NCI-H146 treated with DMSO at 0.1 percent for 48 hours (cell line): ENCODE data around the gene CYSTM1.
A peak's percentile ranks its signal among the peaks of the same experiment; 100 is the strongest.

Experiments
- DNase-seq: peaks from one replicate; lab custom pipeline; 2025; ENCODE audit not compliant: unreplicated experiment; lab: John Stamatoyannopoulos, UW

The CYSTM1 gene

GRCh38 chr5:140174465-140175366, at the start of gene CYSTM1:
Gene CYSTM1 (plus strand): TSS chr5:140175188. CDS start chr5:140194466, 19,278 bp downstream.
- DNase-seq = peak; percentile 75

GRCh38 chr5:140125637-140126036, 49.4 kb upstream of the CYSTM1 start, which contains the start of gene IGIP:
Gene IGIP (plus strand): TSS chr5:140125937. CDS start chr5:140128477, 2,540 bp downstream.
- no peak for DNase-seq

DNA sequence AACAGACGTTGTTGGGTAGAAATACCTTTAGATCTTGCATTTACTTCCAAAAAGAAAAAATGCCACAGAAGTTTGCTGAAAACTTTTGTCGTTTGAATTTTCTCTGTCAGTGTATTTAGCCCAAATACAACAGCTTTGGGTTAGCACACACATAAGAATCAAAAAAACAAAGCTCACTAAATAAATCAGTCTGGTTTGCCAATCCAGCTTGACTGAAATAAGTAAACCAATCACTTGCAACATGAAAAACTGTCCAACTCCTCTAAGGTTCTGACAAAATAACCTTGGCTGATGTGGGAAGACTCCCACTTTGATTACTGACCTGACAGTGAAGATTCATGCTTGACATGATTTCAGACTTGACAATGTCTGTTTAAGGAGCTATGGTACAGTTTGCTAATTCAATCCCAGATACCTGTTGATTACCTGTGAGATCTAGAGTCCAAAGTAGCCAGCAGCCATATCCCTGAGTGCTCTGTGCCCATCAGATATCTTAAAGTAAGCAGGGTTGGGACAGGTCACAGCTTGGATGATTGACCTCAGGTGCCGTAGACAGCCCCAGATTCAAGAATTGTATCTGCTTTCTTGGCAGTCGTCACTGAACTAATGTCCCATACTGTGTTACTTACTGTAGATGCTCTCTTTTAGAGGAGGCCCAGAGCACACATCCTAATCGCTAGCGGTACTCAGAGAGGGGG, 48.5 kb upstream of the CYSTM1 start:
- DNase-seq = no peak

GRCh38 chr5:140128376-140128775, 46.6 kb upstream of the CYSTM1 start:
- no peak for DNase-seq

DNA sequence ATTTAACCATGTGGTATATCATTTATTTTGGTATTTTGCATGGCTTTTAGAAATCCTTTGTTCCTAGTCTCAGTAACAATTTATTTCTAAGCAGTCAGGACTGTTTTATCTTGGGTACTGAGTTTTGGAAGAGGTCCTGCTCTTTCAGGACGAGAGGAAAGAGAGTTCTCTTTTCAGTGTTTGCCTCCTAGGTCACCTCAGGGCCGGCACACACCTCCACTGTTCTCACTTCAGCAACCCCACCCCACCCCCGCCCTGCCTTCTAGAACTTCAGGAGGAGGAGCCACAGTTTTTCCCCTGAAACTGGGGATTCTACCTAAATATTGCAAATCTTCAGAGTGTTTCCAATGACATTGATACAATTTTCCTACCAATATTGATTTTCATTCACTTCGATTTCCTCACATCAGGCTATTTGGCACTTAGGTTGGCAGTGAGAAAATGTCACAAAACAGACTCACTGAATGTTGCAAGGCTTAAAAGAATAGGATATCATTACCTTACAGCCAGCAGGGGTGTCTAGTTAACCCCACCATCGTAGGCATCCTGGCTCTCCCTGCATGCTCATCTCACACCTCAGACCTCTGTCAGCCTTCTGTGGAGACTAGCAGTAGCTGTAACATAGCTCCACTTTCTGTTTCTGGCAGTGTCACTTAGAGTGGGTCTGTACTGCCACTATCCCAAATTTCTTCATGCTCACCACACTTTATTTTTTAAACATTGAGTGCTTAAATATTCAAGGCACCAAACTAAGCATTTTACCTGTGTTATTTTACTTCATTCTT, 43.8 kb upstream of the CYSTM1 start:
- no peak for DNase-seq

DNA sequence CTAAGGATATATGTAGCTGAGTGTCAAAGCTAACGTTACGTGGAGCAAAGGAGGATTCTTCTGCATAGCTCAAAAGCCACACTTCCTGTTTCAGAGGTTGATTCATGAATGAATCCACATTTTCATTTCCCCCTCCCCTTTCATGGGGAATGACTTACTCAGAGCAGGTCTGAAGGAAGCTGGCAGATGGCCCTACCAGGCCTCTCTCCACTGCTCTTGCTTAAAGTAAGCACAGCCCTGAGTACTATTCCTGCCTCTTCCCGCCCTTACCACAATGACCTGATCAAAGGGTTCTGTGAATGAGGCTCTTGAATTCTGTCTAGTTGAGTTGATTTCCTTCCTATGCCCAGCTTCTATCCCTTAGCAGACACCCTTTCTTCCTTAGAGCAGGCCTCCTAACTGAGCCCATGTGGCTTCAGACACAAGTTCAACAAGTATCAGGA, 43.0 kb upstream of the CYSTM1 start:
- DNase-seq = no peak

GRCh38 chr5:140133514-140134167, 41.3 kb upstream of the CYSTM1 start:
- DNase-seq = no peak

DNA sequence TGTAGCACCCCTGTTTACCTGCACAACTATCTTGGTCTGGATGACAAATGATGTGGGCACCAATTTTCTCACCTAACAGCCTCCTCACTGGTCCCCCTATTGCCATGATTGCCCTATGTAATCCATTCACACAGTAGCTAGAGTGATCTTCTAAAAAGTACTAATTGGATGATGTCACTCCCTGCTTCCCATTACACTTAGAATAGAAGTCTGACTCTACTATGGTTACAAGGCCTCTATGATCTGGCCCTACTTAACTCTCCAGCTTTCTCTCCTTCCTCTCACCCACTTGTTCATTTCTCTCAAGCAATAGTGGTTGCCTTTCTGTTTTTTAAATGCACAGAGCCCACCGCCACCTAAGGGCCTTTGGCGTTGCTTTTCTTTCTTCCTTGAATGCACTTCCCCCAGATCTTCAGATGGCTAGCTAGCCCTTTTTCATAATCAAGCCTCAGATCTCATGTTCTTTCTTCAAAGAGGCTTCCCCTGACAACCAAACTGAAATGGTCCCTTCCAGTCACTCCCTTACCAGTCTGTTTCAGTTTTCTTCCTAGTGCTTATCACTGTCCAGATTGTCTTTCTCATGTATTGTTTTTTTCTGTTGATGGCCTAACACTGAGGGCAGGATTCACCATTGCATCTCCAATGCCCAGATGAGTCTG, 40.6 kb upstream of the CYSTM1 start:
- no peak for DNase-seq

GRCh38 chr5:140135127-140135526, 39.9 kb upstream of the CYSTM1 start:
- no peak for DNase-seq

GRCh38 chr5:140136624-140137023, 38.4 kb upstream of the CYSTM1 start:
- DNase-seq = no peak

- DNase-seq = no peak
Observed at GRCh38 chr5:140140435-140140834, 34.6 kb upstream of the CYSTM1 start.

DNA sequence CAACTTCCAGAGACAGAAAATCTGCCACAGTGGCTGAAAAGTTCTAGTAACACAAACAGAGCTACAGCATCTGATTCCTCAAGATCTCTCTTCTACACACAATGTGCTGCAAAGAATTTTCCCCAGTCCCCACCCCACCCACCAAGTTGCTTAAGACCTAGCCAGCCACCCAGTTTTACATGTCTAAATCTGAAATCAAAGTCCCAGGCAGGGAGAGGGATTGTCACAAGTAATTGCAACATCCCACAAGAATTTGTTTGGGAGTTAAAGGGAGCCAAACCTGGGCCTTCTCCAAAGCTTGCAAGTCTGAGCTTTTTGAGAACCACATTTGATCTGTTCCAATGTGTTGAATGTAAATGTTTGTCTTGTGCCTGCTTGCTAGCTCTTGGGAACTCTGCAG, 33.7 kb upstream of the CYSTM1 start:
- no peak for DNase-seq

DNA sequence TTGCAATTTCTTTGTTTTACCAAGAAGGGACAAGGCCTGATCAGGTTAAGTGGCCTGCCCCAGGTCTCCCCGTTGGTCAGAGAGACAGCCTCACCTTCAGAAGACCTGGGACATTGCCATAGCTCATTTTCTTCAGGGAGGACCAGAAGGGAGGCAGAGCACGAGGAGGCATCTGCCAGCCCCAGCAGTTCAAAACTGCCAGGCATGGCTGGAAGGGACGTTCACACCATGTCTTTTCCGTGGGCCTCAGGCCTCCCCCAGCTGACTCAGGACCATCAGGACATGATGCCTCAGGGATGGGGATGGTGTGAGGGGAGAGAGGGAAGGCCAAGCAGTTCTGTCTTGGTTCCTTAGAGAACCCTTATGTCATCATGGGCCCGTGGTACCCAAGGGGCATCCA, 32.7 kb upstream of the CYSTM1 start:
- no peak for DNase-seq

DNA sequence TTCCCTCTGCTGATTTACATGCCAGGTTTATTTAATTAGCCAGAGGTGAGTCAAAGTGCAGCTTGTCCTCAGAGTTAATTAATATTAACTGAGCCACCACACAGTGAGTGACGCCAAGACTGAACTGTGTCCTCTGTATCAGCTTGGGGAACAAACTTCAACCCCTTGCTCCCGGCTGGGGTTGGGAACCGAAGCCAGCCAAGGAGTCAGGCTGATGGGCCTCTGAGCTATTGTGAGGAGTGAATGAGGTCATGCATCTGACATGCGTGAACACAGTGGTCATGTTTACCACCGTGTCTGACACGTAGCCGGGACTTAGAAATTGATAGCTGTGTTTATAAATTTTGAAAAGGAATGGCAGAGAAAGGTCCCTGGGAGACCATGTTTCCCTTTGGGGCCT, 32.1 kb upstream of the CYSTM1 start:
- DNase-seq = no peak

GRCh38 chr5:140143521-140144258, 31.3 kb upstream of the CYSTM1 start:
- no peak for DNase-seq

GRCh38 chr5:140145256-140145655, 29.7 kb upstream of the CYSTM1 start:
- DNase-seq = no peak

DNA sequence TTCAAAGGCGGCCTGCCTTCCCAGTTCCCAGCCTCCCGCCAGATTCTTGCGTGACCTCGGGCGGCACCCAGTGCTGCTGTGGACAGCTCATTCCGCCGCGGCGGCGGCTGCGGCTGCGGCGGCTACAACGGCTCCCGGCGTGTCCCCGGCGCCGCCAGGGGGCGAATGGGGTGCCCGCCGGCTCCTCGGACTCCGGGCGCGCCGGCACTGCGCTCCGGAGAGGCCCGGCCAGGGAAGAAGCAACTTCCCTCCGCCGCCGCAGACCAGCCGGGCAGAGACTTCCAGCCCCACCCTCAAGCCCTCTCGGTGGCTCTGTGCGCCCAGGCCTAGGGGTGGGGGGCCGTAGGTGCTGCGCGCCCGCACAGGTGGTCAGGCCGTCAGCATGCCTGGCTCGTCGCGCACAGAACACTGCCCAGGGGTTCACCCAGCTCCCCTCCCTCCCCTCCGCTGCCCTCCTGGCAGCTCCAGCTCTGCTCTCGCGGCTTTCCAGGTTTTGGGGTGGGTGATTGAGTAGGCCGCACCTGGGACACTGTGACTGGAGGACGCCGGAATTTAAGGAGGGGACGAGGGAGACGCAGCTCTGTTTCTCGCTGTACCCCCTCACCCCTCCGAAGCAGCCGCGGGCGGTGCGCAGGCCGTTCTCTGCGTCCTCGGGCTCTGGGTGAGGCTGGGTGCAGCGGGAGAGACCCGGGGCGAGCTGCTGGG, 29.0 kb upstream of the CYSTM1 start:
- DNase-seq = peak; percentile 5

GRCh38 chr5:140146523-140146842, 28.5 kb upstream of the CYSTM1 start:
- DNase-seq = no peak

DNA sequence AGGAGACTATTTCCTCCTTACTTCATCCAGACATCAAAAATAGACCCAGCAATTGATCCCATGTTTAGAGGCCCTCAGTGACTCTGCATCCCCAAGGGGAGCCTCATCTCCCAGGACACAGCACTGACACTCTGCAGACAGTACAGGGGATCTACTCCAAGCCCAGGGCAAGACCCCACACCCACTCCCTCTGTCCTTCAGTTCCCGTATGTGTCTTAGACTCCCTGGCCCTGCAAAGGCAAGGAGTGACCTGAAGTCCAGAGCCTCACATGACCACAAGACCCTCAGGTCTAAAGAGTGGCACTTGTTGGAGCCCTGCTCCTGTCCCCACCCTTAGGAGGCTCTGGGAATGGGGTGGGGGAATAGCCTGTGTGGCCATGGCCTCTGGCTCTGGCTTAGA, 27.5 kb upstream of the CYSTM1 start:
- no peak for DNase-seq
